Trophoblast cell (in vitro differentiated cells and primary cell): Measurements from ENCODE around the gene FUT7.

Source experiments
- DNase-seq, 2 donors: peaks; one replicate each; pipeline ENCODE4 v3.0.0-alpha.2; 2016
- H2AFZ ChIP-seq: 2 replicates; pipeline ENCODE4 v1.6.1; 2013; ENCODE audit warnings: low read length, moderate library complexity, mild to moderate bottlenecking; ENCODE audit not compliant: insufficient read depth, poor library complexity
- H2AK5ac ChIP-seq: 2 replicates; pipeline ENCODE4 v1.6.1; 2013; ENCODE audit warnings: mild to moderate bottlenecking, low read length
- H2BK120ac ChIP-seq: 2 replicates; pipeline ENCODE4 v1.6.1; 2013; ENCODE audit warnings: low read length, mild to moderate bottlenecking, moderate library complexity; ENCODE audit not compliant: insufficient read depth, poor library complexity
- H2BK12ac ChIP-seq: 2 replicates; pipeline ENCODE4 v1.6.1; 2013; ENCODE audit warnings: mild to moderate bottlenecking, low read length, moderate library complexity
- H2BK5ac ChIP-seq: 2 replicates; pipeline ENCODE4 v1.6.1; 2013; ENCODE audit warnings: low read length, low read depth, moderate library complexity, mild to moderate bottlenecking; ENCODE audit not compliant: poor library complexity
- H3K14ac ChIP-seq: 2 replicates; pipeline ENCODE4 v1.6.1; 2013; ENCODE audit warnings: mild to moderate bottlenecking, low read length
- H3K18ac ChIP-seq: 2 replicates; pipeline ENCODE4 v1.6.1; 2013; ENCODE audit warnings: mild to moderate bottlenecking, low read length
- H3K23ac ChIP-seq: 2 replicates; pipeline ENCODE4 v1.6.1; 2013; ENCODE audit warnings: low read length
- H3K27ac ChIP-seq: 2 replicates; pipeline ENCODE4 v1.5.1; 2013; ENCODE audit warnings: low read depth, mild to moderate bottlenecking, inconsistent platforms, low read length, moderate library complexity
- H3K27me3 ChIP-seq: 2 replicates; pipeline ENCODE4 v1.6.1; 2013; ENCODE audit warnings: inconsistent platforms, mild to moderate bottlenecking, low read length, moderate library complexity; ENCODE audit not compliant: insufficient read depth
- H3K36me3 ChIP-seq, 2 experiments: 1 replicate in 1 of 2; 2 replicates in 1 of 2; pipeline ENCODE4 v1.6.1; 2013; ENCODE audit warnings: low read length in 2 of 2, mild to moderate bottlenecking in 2 of 2, moderate library complexity in 1 of 2; ENCODE audit not compliant: insufficient read depth in 2 of 2, control insufficient read depth in 1 of 2
- H3K4ac ChIP-seq: 2 replicates; pipeline ENCODE4 v1.6.1; 2013; ENCODE audit warnings: low read depth, mild to moderate bottlenecking, low read length, moderate library complexity
- H3K4me1 ChIP-seq, 2 experiments: 1 replicate in 1 of 2; 2 replicates in 1 of 2; pipeline ENCODE4 v1.6.1; 2013; ENCODE audit warnings: low read length in 2 of 2, mild to moderate bottlenecking in 2 of 2, moderate library complexity in 1 of 2; ENCODE audit not compliant: insufficient read depth in 2 of 2, control insufficient read depth in 1 of 2
- H3K4me2 ChIP-seq: 2 replicates; pipeline ENCODE4 v1.6.1; 2013; ENCODE audit warnings: inconsistent platforms, mild to moderate bottlenecking, low read length, moderate library complexity
- H3K4me3 ChIP-seq: 2 replicates; pipeline ENCODE4 v1.5.1; 2013; ENCODE audit warnings: mild to moderate bottlenecking, low read depth, low read length, inconsistent platforms
- H3K79me1 ChIP-seq: one replicate; pipeline ENCODE4 v1.6.1; 2013; ENCODE audit warnings: low read length
- H3K79me2 ChIP-seq: 2 replicates; pipeline ENCODE4 v1.6.1; 2013; ENCODE audit warnings: low read length, mild to moderate bottlenecking; ENCODE audit not compliant: control insufficient read depth, insufficient read depth, poor library complexity
- H3K9ac ChIP-seq: 2 replicates; pipeline ENCODE4 v1.6.1; 2013; ENCODE audit warnings: mild to moderate bottlenecking, low read length
- H3K9me3 ChIP-seq: 2 replicates; pipeline ENCODE4 v1.6.1; 2013; ENCODE audit warnings: low read depth, mild to moderate bottlenecking, control low read depth, inconsistent platforms, low read length; ENCODE audit not compliant: insufficient read depth
- H4K12ac ChIP-seq: 2 replicates; pipeline ENCODE4 v1.6.1; 2013; ENCODE audit warnings: low read depth, mild to moderate bottlenecking, low read length, moderate library complexity
- H4K8ac ChIP-seq: 2 replicates; pipeline ENCODE4 v1.6.1; 2013; ENCODE audit warnings: low read depth, mild to moderate bottlenecking, low read length, moderate library complexity
- H4K91ac ChIP-seq: one replicate; pipeline ENCODE4 v1.6.1; 2013; ENCODE audit warnings: low read depth, mild to moderate bottlenecking, low read length, moderate library complexity
- WGBS: extraction: QIAGEN DNeasy Blood & Tissue Kit; methylation state at CpG from one replicate; pipeline ENCODE4 v1.1.7; 2013; ENCODE audit warnings: missing lambda C conversion rate; ENCODE audit not compliant: insufficient read length, insufficient coverage; ENCODE audit errors: extremely low coverage; 5-methylcytosine and 5-hydroxymethylcytosine counted together

Gene FUT7

GRCh38 chr9:137012694-137013570 is 19.0 kb downstream of the FUT7 start:
- no peaks in the 10 kb centered on the region for H3K4me1 ChIP-seq
- no CpG with 5 or more reads among the region's 67 CpGs for WGBS
- no peak overlapping the region for H3K18ac ChIP-seq
- no peak overlapping the region for H2BK12ac ChIP-seq
- no peak overlapping the region for H2AK5ac ChIP-seq
- no peaks in the 10 kb centered on the region for H3K79me1 ChIP-seq
- no peak overlapping the region for H4K8ac ChIP-seq
- no peak overlapping the region for H2BK5ac ChIP-seq
- no peak overlapping the region for H3K4me2 ChIP-seq
- no peak overlapping the region for H3K23ac ChIP-seq
- H4K12ac ChIP-seq, result no peak overlapping the region
- no peak overlapping the region for H4K91ac ChIP-seq
- H2BK120ac ChIP-seq, result no peak overlapping the region
- no peak overlapping the region for H3K14ac ChIP-seq
- H3K27me3 ChIP-seq, result no peaks in the 10 kb centered on the region
- no peak overlapping the region for H3K9ac ChIP-seq
- no peak overlapping the region for H3K4me3 ChIP-seq
- no peak overlapping the region for H3K27ac ChIP-seq
- H3K9me3 ChIP-seq, result peaks cover 24% of the 10 kb centered on the region
- no peak overlapping the region for H2AFZ ChIP-seq
- no peaks in the 10 kb centered on the region for H3K79me2 ChIP-seq
- H3K36me3 ChIP-seq, result no peaks in the 10 kb centered on the region
- no peak overlapping the region for H3K4ac ChIP-seq
- no peak for DNase-seq

GRCh38 chr9:137011907-137012675 is 19.8 kb downstream of the FUT7 start:
- no CpG with 5 or more reads among the region's 39 CpGs for WGBS
- no peaks in the 10 kb centered on the region for H3K79me2 ChIP-seq
- H3K79me1 ChIP-seq, result no peaks in the 10 kb centered on the region
- no peak overlapping the region for H4K12ac ChIP-seq
- no peak overlapping the region for H3K9ac ChIP-seq
- H2AK5ac ChIP-seq, result no peak overlapping the region
- no peaks in the 10 kb centered on the region for H3K36me3 ChIP-seq
- no peak for DNase-seq
- H3K27ac ChIP-seq, result no peak overlapping the region
- no peak overlapping the region for H2AFZ ChIP-seq
- no peak overlapping the region for H3K4me2 ChIP-seq
- peaks cover 23% of the 10 kb centered on the region for H3K9me3 ChIP-seq
- H2BK5ac ChIP-seq, result no peak overlapping the region
- H3K4me1 ChIP-seq, result no peaks in the 10 kb centered on the region
- H3K18ac ChIP-seq, result no peak overlapping the region
- H4K91ac ChIP-seq, result no peak overlapping the region
- H3K14ac ChIP-seq, result no peak overlapping the region
- H3K4me3 ChIP-seq, result no peak overlapping the region
- no peak overlapping the region for H3K23ac ChIP-seq
- no peak overlapping the region for H2BK120ac ChIP-seq
- H3K27me3 ChIP-seq, result no peaks in the 10 kb centered on the region
- H3K4ac ChIP-seq, result no peak overlapping the region
- no peak overlapping the region for H4K8ac ChIP-seq
- no peak overlapping the region for H2BK12ac ChIP-seq

GRCh38 chr9:137011156-137011555 is 20.7 kb downstream of the FUT7 start:
- Histone ChIP-seq H3K79me2 (no peaks in the 10 kb centered on the region), H3K4ac (no peak overlapping the region), H2BK12ac (no peak overlapping the region), H2BK5ac (no peak overlapping the region), H3K79me1 (no peaks in the 10 kb centered on the region), H4K91ac (no peak overlapping the region), H2AK5ac (no peak overlapping the region), H4K8ac (no peak overlapping the region), H2AFZ (no peak overlapping the region), H2BK120ac (no peak overlapping the region), H3K4me3 (no peak overlapping the region), H3K14ac (no peak overlapping the region), H3K18ac (no peak overlapping the region), H3K27me3 (no peaks in the 10 kb centered on the region), H3K36me3 (no peaks in the 10 kb centered on the region), H3K9ac (no peak overlapping the region), H3K23ac (no peak overlapping the region), H4K12ac (no peak overlapping the region), H3K4me1 (no peaks in the 10 kb centered on the region), H3K27ac (no peak overlapping the region), H3K9me3 (peaks cover 19% of the 10 kb centered on the region), H3K4me2 (no peak overlapping the region)
- no CpG with 5 or more reads among the region's 24 CpGs for WGBS
- DNase-seq, result no peak

GRCh38 chr9:137009938-137010732 is 21.8 kb downstream of the FUT7 start:
- Histone ChIP-seq H3K27me3 (no peaks in the 10 kb centered on the region), H3K9me3 (peaks cover 11% of the 10 kb centered on the region), H2AK5ac (no peak overlapping the region), H2BK12ac (no peak overlapping the region), H3K79me2 (no peaks in the 10 kb centered on the region), H3K18ac (no peak overlapping the region), H3K4me3 (no peak overlapping the region), H4K91ac (no peak overlapping the region), H3K23ac (no peak overlapping the region), H4K12ac (no peak overlapping the region), H3K4me1 (no peaks in the 10 kb centered on the region), H3K79me1 (no peaks in the 10 kb centered on the region), H3K27ac (no peak overlapping the region), H3K9ac (no peak overlapping the region), H3K4ac (no peak overlapping the region), H3K14ac (no peak overlapping the region), H2BK5ac (no peak overlapping the region), H2AFZ (no peak overlapping the region), H3K4me2 (no peak overlapping the region), H3K36me3 (no peaks in the 10 kb centered on the region), H2BK120ac (no peak overlapping the region), H4K8ac (no peak overlapping the region)
- no CpG with 5 or more reads among the region's 49 CpGs for WGBS
- DNase-seq, result no peak
